Aorta (tissue), 5 donors: ENCODE results near the gene NEO1. TPM values are rescaled to one million over a fixed set of nuclear protein-coding genes. Genes with fewer than 3 reads are reported as not detected.

Experiments used
- ATAC-seq: fragments of 200-7000 bp; cut with Tn5 transposase; one replicate; pipeline ENCODE4 v1.9.1; 2022; ENCODE audit warnings: moderate library complexity; ENCODE audit not compliant: low FRiP score
- DNase-seq, 2 donors: peaks; one replicate each; pipeline ENCODE4 v3.0.0-alpha.2; 2020
- H3K27ac ChIP-seq, 2 donors: one replicate each; pipeline ENCODE4 v1.5.1; 2013; ENCODE audit warnings: low read length in 2 of 2, mild to moderate bottlenecking in 2 of 2, moderate library complexity in 2 of 2, control low read depth in 1 of 2, inconsistent platforms in 1 of 2, low read depth in 1 of 2
- H3K27me3 ChIP-seq, 2 donors: one replicate each; pipeline ENCODE4 v1.6.1; 2013; ENCODE audit warnings: control low read depth in 1 of 2, low read length in 1 of 2, mild to moderate bottlenecking in 1 of 2, moderate library complexity in 1 of 2; ENCODE audit not compliant: insufficient read depth in 2 of 2, control insufficient read depth in 1 of 2
- H3K36me3 ChIP-seq, 2 donors: one replicate each; pipeline ENCODE4 v1.6.1; 2013; ENCODE audit warnings: control low read depth in 1 of 2, low read length in 1 of 2, mild to moderate bottlenecking in 1 of 2; ENCODE audit not compliant: insufficient read depth in 2 of 2, control insufficient read depth in 1 of 2
- H3K4me1 ChIP-seq, 2 donors: one replicate each; pipeline ENCODE4 v1.6.1; 2013; ENCODE audit warnings: low read length in 2 of 2, control low read depth in 1 of 2, mild to moderate bottlenecking in 1 of 2, moderate library complexity in 1 of 2; ENCODE audit not compliant: insufficient read depth in 2 of 2, control insufficient read depth in 1 of 2
- H3K4me3 ChIP-seq, 2 donors: one replicate each; pipeline ENCODE4 v1.5.1; 2013; ENCODE audit warnings: low read length in 2 of 2, control low read depth in 1 of 2, mild to moderate bottlenecking in 1 of 2
- H3K9me3 ChIP-seq: one replicate; pipeline ENCODE4 v1.6.1; 2013; ENCODE audit warnings: mild to moderate bottlenecking, low read length; ENCODE audit not compliant: control insufficient read depth
- WGBS, 2 donors: extraction: QIAGEN DNeasy Blood & Tissue Kit; methylation state at CpG; one replicate each; pipeline ENCODE4 v1.1.7; 2013; 5-methylcytosine and 5-hydroxymethylcytosine counted together
- intact Hi-C, 2 donors: fragments of 100-400 bp; cut with DNase I; formaldehyde crosslinking; loops; one replicate each; pipeline versions ENCODE4 v1.14.2 to v1.15.0; 2022
- polyA plus RNA-seq, 2 donors: library from polyadenylated mRNA; stranded (reverse); fragments of 200-250 nt; gene quantifications; one replicate each; pipeline ENCODE4 v1.2.3, GENCODE V29; 2013
- total RNA-seq, 2 donors: library from RNA; stranded (reverse); fragmentation: NEBNext Ultra II Directional; extraction: Animal tissue kit (Norgen Biotek cat#: 25700); gene quantifications; one replicate each; pipeline ENCODE4 v1.2.1, GENCODE V29; 2021
- donor health status: healthy with polysubstance abuse.
- donor health status: Bipolar disorder and iron deficiency.
- donor health status: DM: no; HTN: no; CAD: no.
- donor health status: DM: no; HTN: no; CAD: no.
- donor health status: DM: yes; HTN: yes; CAD: no.

Gene NEO1
- total and polyA plus RNA-seq, 4 donors = 11.3 to 46.7 (median 24.7) TPM

- DNase-seq (no peak), ATAC-seq (no peak)
- no peak overlapping the region for H3K27ac ChIP-seq
- no peaks in the 10 kb centered on the region for H3K9me3 ChIP-seq
- intact Hi-C loops = no loop called here
- no peak overlapping the region for H3K4me3 ChIP-seq
- H3K36me3 ChIP-seq = no peaks in the 10 kb centered on the region
- no peaks in the 10 kb centered on the region for H3K4me1 ChIP-seq
- H3K27me3 ChIP-seq = no peaks in the 10 kb centered on the region
- whole genome bisulfite sequencing, 2 donors = 40 to 44% methylated on average over 2 of the region's 2 CpGs
Measured at GRCh38 chr15:73313861-73314260, 261.6 kb downstream of the NEO1 start.

- 78 to 85% methylated on average over 16 of the region's 16 CpGs for WGBS, 2 donors
- no peaks in the 10 kb centered on the region for H3K9me3 ChIP-seq
- no peaks in the 10 kb centered on the region for H3K27me3 ChIP-seq
- ATAC-seq (no peak), DNase-seq (peak in 1 of 2 donors; percentile 37)
- no peak overlapping the region for H3K4me3 ChIP-seq
- no peaks in the 10 kb centered on the region for H3K4me1 ChIP-seq
- no peak overlapping the region for H3K27ac ChIP-seq
- H3K36me3 ChIP-seq = no peaks in the 10 kb centered on the region
- intact Hi-C loops = no loop called here
Measured at GRCh38 chr15:73317651-73318462, 265.6 kb downstream of the NEO1 start.

GRCh38 chr15:73318463-73319351 lies 266.4 kb downstream of the NEO1 start:
- peak in 1 of 2 donors; percentile 65 for DNase-seq
- ATAC-seq = no peak
- Histone ChIP-seq H3K4me3 (no peak overlapping the region), H3K27ac (no peak overlapping the region), H3K27me3 (no peaks in the 10 kb centered on the region), H3K36me3 (no peaks in the 10 kb centered on the region), H3K4me1 (no peaks in the 10 kb centered on the region), H3K9me3 (no peaks in the 10 kb centered on the region)
- intact Hi-C loops = no loop called here
- 23 to 28% methylated on average over 41 to 42 of the region's 42 CpGs for WGBS, 2 donors

GRCh38 chr15:73319460-73320245 lies 267.4 kb downstream of the NEO1 start:
- ATAC-seq = no peak
- Histone ChIP-seq H3K27me3 (no peaks in the 10 kb centered on the region), H3K27ac (no peak overlapping the region), H3K9me3 (no peaks in the 10 kb centered on the region), H3K4me3 (no peak overlapping the region), H3K36me3 (no peaks in the 10 kb centered on the region), H3K4me1 (no peaks in the 10 kb centered on the region)
- intact Hi-C loops = loop anchor here in 1 of 2 donors (10.0 kb wide), 1 partner anchor 65 kb away; no protein-coding TSS in a partner anchor
- 77 to 83% methylated on average over 8 of the region's 8 CpGs for WGBS, 2 donors
- DNase-seq = peak in 1 of 2 donors; percentile 26

GRCh38 chr15:73320619-73321180 lies 268.4 kb downstream of the NEO1 start:
- H3K27me3 ChIP-seq = no peaks in the 10 kb centered on the region

GRCh38 chr15:73321496-73322450 lies 269.5 kb downstream of the NEO1 start:
- no peak for ATAC-seq
- 80 to 81% methylated on average over 17 of the region's 17 CpGs for WGBS, 2 donors
- Histone ChIP-seq H3K9me3 (no peaks in the 10 kb centered on the region), H3K36me3 (no peaks in the 10 kb centered on the region), H3K4me1 (no peaks in the 10 kb centered on the region), H3K27ac (no peak overlapping the region), H3K4me3 (no peak overlapping the region), H3K27me3 (no peaks in the 10 kb centered on the region)
- DNase-seq = peak in 1 of 2 donors; percentile 46
- intact Hi-C loops = loop anchor here in 1 of 2 donors (10.0 kb wide), 1 partner anchor 63 kb away; no protein-coding TSS in a partner anchor

More at GRCh38 chr15:73320619-73321180, 268.4 kb downstream of the NEO1 start:
- Histone ChIP-seq H3K4me3 (no peak overlapping the region), H3K27ac (no peak overlapping the region), H3K36me3 (no peaks in the 10 kb centered on the region), H3K9me3 (no peaks in the 10 kb centered on the region), H3K4me1 (no peaks in the 10 kb centered on the region)
- DNase-seq (no peak), ATAC-seq (no peak)
- WGBS, 2 donors = 97% methylated on average over 3 of the region's 3 CpGs
- intact Hi-C loops = loop anchor here in 1 of 2 donors (10.0 kb wide), 1 partner anchor 64 kb away; no protein-coding TSS in a partner anchor

GRCh38 chr15:73322665-73323373 lies 270.6 kb downstream of the NEO1 start:
- no peak for ATAC-seq
- no peak overlapping the region for H3K27ac ChIP-seq
- WGBS, 2 donors = 80 to 82% methylated on average over 36 to 38 of the region's 38 CpGs
- peak in 1 of 2 donors; percentile 70 for DNase-seq
- H3K27me3 ChIP-seq = no peaks in the 10 kb centered on the region
- no peaks in the 10 kb centered on the region for H3K9me3 ChIP-seq
- H3K4me3 ChIP-seq = no peak overlapping the region
- no peaks in the 10 kb centered on the region for H3K36me3 ChIP-seq
- intact Hi-C loops = loop anchor here in 1 of 2 donors (10.0 kb wide), 1 partner anchor 62 kb away; no protein-coding TSS in a partner anchor
- no peaks in the 10 kb centered on the region for H3K4me1 ChIP-seq
